Measurements from ENCODE around the gene TMEM243.

GRCh38 chr7:87152112-87152896 is 67.2 kb downstream of the TMEM243 start, which contains the start of gene DMTF1:
- TF ChIP-seq CTCF (conservative IDR thresholded peaks at IDR 0.05): no peak
- peak; percentile 52 for TF ChIP-seq ZFX (IDR thresholded peaks at IDR 0.05)

Measured in C4-2B (cell line).